H1 (cell line): Measurements from ENCODE around the gene BARHL1. TPM values are rescaled to one million over a fixed set of nuclear protein-coding genes. Genes with fewer than 3 reads are reported as not detected.
A peak's percentile ranks its signal among the peaks of the same experiment; 100 is the strongest.

Experiments
- CTCF ChIA-PET: fragments of 300-600 bp; sonication (Branson Sonifier 250); formaldehyde crosslinking; loops from one replicate; lab custom pipeline; 2021; ENCODE audit not compliant: partially characterized antibody; lab: Charles Lee
- POLR2A ChIA-PET: fragments of 300-600 bp; sonication (Branson Sonifier 250); formaldehyde crosslinking; loops from one replicate; lab custom pipeline; 2021; ENCODE audit warnings: inconsistent platforms; ENCODE audit not compliant: partially characterized antibody; lab: Charles Lee
- DNase-seq, 2 experiments: peaks; one replicate each; pipeline versions ENCODE4 v3.0.0 to v3.0.0-alpha.2; 2010 to 2022; ENCODE audit warnings: low spot score in 2 of 2, low read depth in 1 of 2, mixed read lengths in 1 of 2
- FAIRE-seq: peaks from 2 replicates; lab custom pipeline; 2011; peaks lifted over from hg19 to GRCh38; lab: Jason Lieb, UNC
- H2AFZ ChIP-seq: 2 replicates; pipeline ENCODE4 v1.8.1; 2012; ENCODE audit warnings: low read length, inconsistent platforms
- H2AK5ac ChIP-seq: 2 replicates; pipeline ENCODE4 v1.6.1; 2013; ENCODE audit warnings: low read depth, low read length
- H2BK120ac ChIP-seq: replicated peaks from 2 replicates; pipeline ENCODE3; 2013; ENCODE audit warnings: low read depth, low read length, inconsistent platforms
- H2BK12ac ChIP-seq: 2 replicates; pipeline ENCODE4 v1.6.1; 2013; ENCODE audit warnings: low read depth, low read length
- H2BK15ac ChIP-seq: 2 replicates; pipeline ENCODE4 v1.6.1; 2013; ENCODE audit warnings: low read length
- H2BK20ac ChIP-seq: 2 replicates; pipeline ENCODE4 v1.6.1; 2013; ENCODE audit warnings: low read length
- H2BK5ac ChIP-seq: 2 replicates; pipeline ENCODE4 v1.6.1; 2013; ENCODE audit warnings: low read depth, low read length
- H3K14ac ChIP-seq: 2 replicates; pipeline ENCODE4 v1.6.1; 2013; ENCODE audit warnings: inconsistent platforms; ENCODE audit not compliant: insufficient read length
- H3K18ac ChIP-seq: 2 replicates; pipeline ENCODE4 v1.6.1; 2013; ENCODE audit warnings: low read length; ENCODE audit errors: extremely low read depth
- H3K23ac ChIP-seq: 2 replicates; pipeline ENCODE4 v1.6.1; 2013; ENCODE audit warnings: inconsistent platforms; ENCODE audit not compliant: insufficient read length
- H3K23me2 ChIP-seq: 2 replicates; pipeline ENCODE4 v1.6.1; 2013; ENCODE audit warnings: low read depth, low read length
- H3K27ac ChIP-seq: 2 replicates; pipeline ENCODE4 v1.6.1; 2011; ENCODE audit warnings: low read depth, low read length, inconsistent platforms
- H3K27me3 ChIP-seq, 4 experiments: replicated peaks in 1 of 4; 1 replicate in 1 of 4; 2 replicates in 3 of 4; pipeline versions ENCODE4 v1.6.1 to v1.8.1; 2011 to 2013; ENCODE audit warnings: low read length in 3 of 4, mild to moderate bottlenecking in 3 of 4, inconsistent platforms in 2 of 4, mixed read lengths in 2 of 4, moderate library complexity in 1 of 4; ENCODE audit not compliant: control insufficient read depth in 3 of 4, insufficient read depth in 3 of 4; ENCODE audit errors: extremely low read depth in 1 of 4
- H3K36me3 ChIP-seq, 4 experiments: 2 replicates each; pipeline versions ENCODE4 v1.6.1 to v1.8.1; 2011 to 2013; ENCODE audit warnings: mild to moderate bottlenecking in 4 of 4, low read length in 3 of 4, moderate library complexity in 2 of 4, control low read depth in 1 of 4, inconsistent platforms in 1 of 4; ENCODE audit not compliant: insufficient read depth in 4 of 4, control insufficient read depth in 2 of 4
- H3K4ac ChIP-seq: replicated peaks from 2 replicates; pipeline ENCODE3; 2013; ENCODE audit warnings: low read length, low read depth, mixed read lengths, inconsistent platforms; ENCODE audit not compliant: insufficient read length
- H3K4me1 ChIP-seq, 4 experiments: replicated peaks in 1 of 4; 1 replicate in 1 of 4; 2 replicates in 3 of 4; pipeline versions ENCODE4 v1.6.1 to v1.8.1; 2011 to 2013; ENCODE audit warnings: low read length in 3 of 4, inconsistent platforms in 2 of 4, mixed read lengths in 1 of 4; ENCODE audit not compliant: insufficient read depth in 4 of 4, control insufficient read depth in 3 of 4
- H3K4me2 ChIP-seq, 2 experiments: 2 replicates each; pipeline versions ENCODE4 v1.6.1 to v1.8.1; 2011 to 2013; ENCODE audit warnings: low read depth in 2 of 2, low read length in 2 of 2, control low read depth in 1 of 2, inconsistent platforms in 1 of 2, mild to moderate bottlenecking in 1 of 2; ENCODE audit not compliant: insufficient read depth in 1 of 2
- H3K4me3 ChIP-seq, 4 experiments: fragments of 200-600, 300-600 bp in 1 of 4; sonication (generic), shearing (Covaris generic), sonication (Bioruptor Twin) in 1 of 4; 2 replicates each; pipeline versions ENCODE4 v1.5.1 to v1.8.1; 2011 to 2016; ENCODE audit warnings: low read length in 4 of 4, low read depth in 3 of 4, control low read depth in 2 of 4, inconsistent platforms in 2 of 4, mild to moderate bottlenecking in 2 of 4, mixed read lengths in 1 of 4, moderate library complexity in 1 of 4; ENCODE audit not compliant: insufficient read depth in 2 of 4; ENCODE audit errors: extremely low read depth in 1 of 4
- H3K56ac ChIP-seq: replicated peaks from 2 replicates; pipeline ENCODE3; 2013; ENCODE audit warnings: low read depth, mild to moderate bottlenecking, mixed read lengths, low read length, inconsistent platforms; ENCODE audit not compliant: insufficient read length
- H3K79me1 ChIP-seq: 2 replicates; pipeline ENCODE4 v1.6.1; 2013; ENCODE audit warnings: low read depth, low read length, control low read depth
- H3K79me2 ChIP-seq, 2 experiments: 2 replicates each; pipeline versions ENCODE4 v1.6.1 to v1.8.1; 2012 to 2013; ENCODE audit warnings: low read length in 2 of 2, mild to moderate bottlenecking in 2 of 2, inconsistent platforms in 1 of 2; ENCODE audit not compliant: insufficient read depth in 2 of 2, control insufficient read depth in 1 of 2
- H3K9ac ChIP-seq, 4 experiments: replicated peaks in 1 of 4; 1 replicate in 1 of 4; 2 replicates in 3 of 4; pipeline versions ENCODE4 v1.6.1 to v1.8.1; 2011 to 2013; ENCODE audit warnings: low read depth in 3 of 4, low read length in 3 of 4, control low read depth in 2 of 4, mild to moderate bottlenecking in 2 of 4, moderate library complexity in 2 of 4, inconsistent platforms in 1 of 4; ENCODE audit errors: extremely low read depth in 1 of 4
- H3K9me3 ChIP-seq, 2 experiments: 2 replicates each; pipeline versions ENCODE4 v1.6.1 to v1.8.1; 2012 to 2013; ENCODE audit warnings: mild to moderate bottlenecking in 2 of 2, moderate library complexity in 2 of 2, control low read depth in 1 of 2, inconsistent platforms in 1 of 2, low read depth in 1 of 2, low read length in 1 of 2, mixed read lengths in 1 of 2; ENCODE audit not compliant: insufficient read depth in 2 of 2
- H4K20me1 ChIP-seq, 2 experiments: replicated peaks in 1 of 2; 2 replicates each; pipeline versions ENCODE3 to v1.8.1; 2011 to 2013; ENCODE audit warnings: inconsistent platforms in 2 of 2, low read length in 2 of 2, mild to moderate bottlenecking in 1 of 2; ENCODE audit not compliant: insufficient read depth in 2 of 2, control insufficient read depth in 1 of 2
- H4K5ac ChIP-seq: 2 replicates; pipeline ENCODE4 v1.6.1; 2013; ENCODE audit warnings: low read length, low read depth, mixed read lengths, inconsistent platforms; ENCODE audit not compliant: insufficient read length
- H4K8ac ChIP-seq: 2 replicates; pipeline ENCODE4 v1.8.0; 2013; ENCODE audit warnings: mild to moderate bottlenecking, moderate library complexity, low read length, inconsistent platforms; ENCODE audit not compliant: insufficient read depth; ENCODE audit errors: extremely low read depth
- H4K91ac ChIP-seq: replicated peaks from 2 replicates; pipeline ENCODE3; 2013; ENCODE audit warnings: low read length, mixed read lengths, inconsistent platforms; ENCODE audit not compliant: insufficient read length
- BACH1 ChIP-seq: IDR thresholded peaks from 2 replicates; pipeline ENCODE4 v1.6.1; 2012; ENCODE audit warnings: low read length, improper control_type of control experiment
- CEBPB ChIP-seq: IDR thresholded peaks from 2 replicates; pipeline ENCODE4 v1.6.1; 2012; ENCODE audit warnings: low read depth, low read length
- CREB1 ChIP-seq: IDR thresholded peaks from 2 replicates; pipeline ENCODE4 v1.6.1; 2012; ENCODE audit warnings: inconsistent platforms
- FOSL1 ChIP-seq: IDR thresholded peaks from 2 replicates; pipeline ENCODE4 v1.6.1; 2011; ENCODE audit warnings: mild to moderate bottlenecking, low read depth, low read length, moderate library complexity; ENCODE audit not compliant: insufficient read depth
- JUND ChIP-seq: IDR thresholded peaks from 2 replicates; pipeline ENCODE4 v1.6.1; 2011; ENCODE audit warnings: mild to moderate bottlenecking, improper control_type of control experiment, low read length
- KDM5A ChIP-seq: fragments of 200-600 bp; IDR thresholded peaks from 2 replicates; pipeline ENCODE4 v1.7.1; 2012; ENCODE audit warnings: mild to moderate bottlenecking, low read length, inconsistent platforms, mixed read lengths
- MAFK ChIP-seq: IDR thresholded peaks from 2 replicates; pipeline ENCODE4 v1.6.1; 2012; ENCODE audit warnings: low read depth, mild to moderate bottlenecking, improper control_type of control experiment, low read length
- RNF2 ChIP-seq: fragments of 200-900, 300-1000 bp; sonication (generic); IDR thresholded peaks from 2 replicates; pipeline ENCODE4 v1.7.1; 2016; ENCODE audit warnings: borderline replicate concordance, low read depth, mild to moderate bottlenecking, antibody characterized with exemption, low read length; ENCODE audit not compliant: poor library complexity, severe bottlenecking; ENCODE audit errors: missing control alignments
- RXRA ChIP-seq: IDR thresholded peaks from 2 replicates; pipeline ENCODE4 v1.6.1; 2011; ENCODE audit warnings: low read depth, mild to moderate bottlenecking, low read length, moderate library complexity; ENCODE audit not compliant: insufficient read depth
- TBP ChIP-seq: IDR thresholded peaks from 2 replicates; pipeline ENCODE4 v1.6.1; 2011; ENCODE audit warnings: low read depth, low read length, improper control_type of control experiment
- ZNF274 ChIP-seq: IDR thresholded peaks from 2 replicates; pipeline ENCODE4 v1.7.0; 2012; ENCODE audit warnings: low read length, borderline replicate concordance; ENCODE audit errors: extremely low read depth
- WGBS, 2 experiments: shearing (Covaris generic) in 1 of 2; methylation state at CpG; one replicate each; pipeline versions ENCODE4 v1.1.6 to v1.1.7; 2013 to 2015; ENCODE audit warnings: low lambda C conversion rate in 2 of 2, mixed read lengths in 2 of 2, inconsistent platforms in 1 of 2, low coverage in 1 of 2, missing lambda C conversion rate in 1 of 2; ENCODE audit not compliant: insufficient replicate concordance in 2 of 2, insufficient coverage in 1 of 2, insufficient read length in 1 of 2; ENCODE audit errors: extremely low coverage in 1 of 2, missing lambda C conversion rate in 1 of 2; 5-methylcytosine and 5-hydroxymethylcytosine counted together
- polyA plus RNA-seq, 7 experiments: library from polyadenylated mRNA; depleted of rRNA in 3 of 7; stranded (reverse) in 5 of 7; unstranded in 2 of 7; fragments of >200 nt in 5 of 7; fragments of 200-250 nt in 2 of 7; gene quantifications; 1 replicate in 5 of 7; 2 replicates in 1 of 7; 4 replicates in 1 of 7; pipeline versions ENCODE4 v1.2.1 to v1.2.3, GENCODE V29; 2011 to 2013; ENCODE audit warnings: missing spikeins in 2 of 7, mixed read lengths in 2 of 7
- total RNA-seq: library from RNA; stranded (reverse); fragmentation: NEBNext Ultra II Directional; extraction: Animal tissue kit (Norgen Biotek cat#: 25700); gene quantifications from 2 replicates; pipeline ENCODE4 v1.2.1, GENCODE V29; 2021
- TF ChIP-seq, protein P1 (sequence below), 3 experiments: IDR thresholded peaks; 1 replicate in 2 of 3; 2 replicates in 1 of 3; pipeline versions ENCODE4 v1.5.1 to v1.6.1; 2011; ENCODE audit warnings: low read length in 3 of 3, mild to moderate bottlenecking in 3 of 3, inconsistent platforms in 2 of 3, low read depth in 1 of 3, moderate library complexity in 1 of 3; ENCODE audit not compliant: insufficient read depth in 1 of 3; ENCODE audit errors: control extremely low read depth in 1 of 3

The BARHL1 gene
- total and polyA plus RNA-seq, 2 of the 8 experiments (the other 6 are each of a cell fraction or from before 2014, with no cell fraction given): not detected

DNA sequence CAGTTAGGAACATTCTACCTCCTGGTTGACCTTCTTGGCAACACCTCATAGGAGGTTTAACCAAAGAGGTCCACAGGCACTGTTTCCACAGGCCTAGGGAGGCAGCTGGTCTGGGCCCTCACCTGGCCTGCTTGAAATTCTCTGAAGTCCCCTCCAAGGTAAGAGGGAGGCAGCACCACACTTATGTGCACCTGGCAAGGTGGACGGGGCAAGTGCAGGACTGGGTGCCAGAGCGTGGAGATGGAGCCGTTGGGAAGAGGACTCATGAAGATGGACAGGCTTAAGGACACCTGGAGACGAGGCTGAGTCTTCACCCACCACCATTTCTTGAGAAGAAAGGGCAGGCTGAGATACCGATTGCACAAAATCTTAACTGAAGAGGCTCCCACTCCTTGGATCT lies 6.6 kb upstream of the BARHL1 start:
- ChIA-PET POLR2A (no interaction called here), CTCF (interaction anchor here (0.7 to 6.4 kb wide), 18 partner anchors 8 to 172 kb away, joined by 3 to 93 read pairs (median 6); no protein-coding TSS in a partner anchor)
- Histone ChIP-seq H3K23ac (no peak overlapping the region), H2BK20ac (no peak overlapping the region), H4K5ac (no peak overlapping the region), H2BK15ac (0 out of 2 replicates have a peak overlapping the region, but pooled peaks have one; percentile 4), H4K91ac (no peak overlapping the region), H3K4me3 (no peak overlapping the region), H3K27me3 (peaks cover 36 to 57% (median 56%) of the 10 kb centered on the region in 4 experiments), H3K79me2 (no peaks in the 10 kb centered on the region), H4K8ac (no peak overlapping the region), H3K36me3 (no peaks in the 10 kb centered on the region), H3K18ac (no peak overlapping the region), H2BK5ac (no peak overlapping the region), H3K14ac (no peak overlapping the region), H3K4me1 (peaks cover 0 to 12% (median 8%) of the 10 kb centered on the region in 4 experiments; a peak in 5 of 7 replicates), H3K4ac (no peak overlapping the region), H3K56ac (no peak overlapping the region), H3K4me2 (no peak overlapping the region), H3K79me1 (no peaks in the 10 kb centered on the region; the same call in 1 of the 2 replicates), H3K9ac (no peak overlapping the region), H2AFZ (no peak overlapping the region), H2AK5ac (no peak overlapping the region), H2BK12ac (no peak overlapping the region), H4K20me1 (peaks cover 4 to 6% of the 10 kb centered on the region in 2 experiments), H3K9me3 (no peaks in the 10 kb centered on the region), H2BK120ac (no peak overlapping the region), H3K23me2 (peaks cover 1% of the 10 kb centered on the region; the same call in 1 of the 2 replicates), H3K27ac (no peak overlapping the region)
- FAIRE-seq (no peak), DNase-seq (no peak)
- 72% methylated on average over 5 of the region's 5 CpGs; no CpG with 5 or more reads in 1 of the 2 experiments for WGBS, 2 experiments
- no peak for TF ChIP-seq TBP
- no peak for TF ChIP-seq KDM5A
- no peak for TF ChIP-seq RXRA
- no peak for TF ChIP-seq RNF2
- TF ChIP-seq, protein P1, sequence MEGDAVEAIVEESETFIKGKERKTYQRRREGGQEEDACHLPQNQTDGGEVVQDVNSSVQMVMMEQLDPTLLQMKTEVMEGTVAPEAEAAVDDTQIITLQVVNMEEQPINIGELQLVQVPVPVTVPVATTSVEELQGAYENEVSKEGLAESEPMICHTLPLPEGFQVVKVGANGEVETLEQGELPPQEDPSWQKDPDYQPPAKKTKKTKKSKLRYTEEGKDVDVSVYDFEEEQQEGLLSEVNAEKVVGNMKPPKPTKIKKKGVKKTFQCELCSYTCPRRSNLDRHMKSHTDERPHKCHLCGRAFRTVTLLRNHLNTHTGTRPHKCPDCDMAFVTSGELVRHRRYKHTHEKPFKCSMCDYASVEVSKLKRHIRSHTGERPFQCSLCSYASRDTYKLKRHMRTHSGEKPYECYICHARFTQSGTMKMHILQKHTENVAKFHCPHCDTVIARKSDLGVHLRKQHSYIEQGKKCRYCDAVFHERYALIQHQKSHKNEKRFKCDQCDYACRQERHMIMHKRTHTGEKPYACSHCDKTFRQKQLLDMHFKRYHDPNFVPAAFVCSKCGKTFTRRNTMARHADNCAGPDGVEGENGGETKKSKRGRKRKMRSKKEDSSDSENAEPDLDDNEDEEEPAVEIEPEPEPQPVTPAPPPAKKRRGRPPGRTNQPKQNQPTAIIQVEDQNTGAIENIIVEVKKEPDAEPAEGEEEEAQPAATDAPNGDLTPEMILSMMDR (IDR thresholded peaks at IDR 0.05; ENCODE audit: control extremely low read depth in 1 of 3, insufficient read depth in 1 of 3, low read depth in 1 of 3, low read length in 3 of 3): no peak
- TF ChIP-seq CEBPB: no peak
- no peak for TF ChIP-seq MAFK
- TF ChIP-seq BACH1: no peak
- TF ChIP-seq ZNF274: no peak
- no peak for TF ChIP-seq CREB1
- no peak for TF ChIP-seq FOSL1
- no peak for TF ChIP-seq JUND
